Panc1 (cell line): Measurements from ENCODE around the gene ZNF823. TPM values are rescaled to one million over a fixed set of nuclear protein-coding genes. Genes with fewer than 3 reads are reported as not detected.
"Not testable (repeated sequence)": the region's sequence is repeated elsewhere in the genome, so short reads cannot be mapped to it uniquely, and the experiment has no call there.

Experiments used
- ATAC-seq: fragments of 200-7000 bp; cut with Tn5 transposase; 2 replicates; pipeline ENCODE4 v1.9.1; 2020; ENCODE audit warnings: mild to moderate bottlenecking, moderate library complexity
- BruUV-seq: library from RNA; stranded (reverse); fragments of 400-500 nt; replicated peaks from 2 replicates; lab custom pipeline; 2021; lab: Mats Ljungman, UMichigan
- CTCF ChIA-PET: fragments of 300-600 bp; sonication (Branson Sonifier 250); formaldehyde crosslinking; loops from one replicate; lab custom pipeline; 2022; ENCODE audit warnings: antibody characterized with exemption; lab: Charles Lee
- POLR2A ChIA-PET: fragments of 300-600 bp; sonication (Branson Sonifier 250); formaldehyde crosslinking; loops from one replicate; lab custom pipeline; 2022; ENCODE audit warnings: antibody characterized with exemption; lab: Charles Lee
- DNase-seq: peaks from one replicate; pipeline ENCODE4 v3.0.0-alpha.2; 2010; ENCODE audit warnings: low read depth, low spot score
- H3K27ac ChIP-seq: 2 replicates; pipeline ENCODE4 v1.5.1; 2011; ENCODE audit warnings: mild to moderate bottlenecking, low read length, inconsistent platforms
- H3K27me3 ChIP-seq: fragments of 200-500 bp; sonication (Bioruptor generic); 2 replicates; pipeline ENCODE4 v1.6.0; 2014; ENCODE audit warnings: low read length, inconsistent platforms; ENCODE audit not compliant: control insufficient read depth, insufficient read depth
- H3K36me3 ChIP-seq: fragments of 200-500 bp; sonication (Bioruptor generic); 2 replicates; pipeline ENCODE4 v1.5.1; 2014; ENCODE audit warnings: inconsistent platforms, mild to moderate bottlenecking, low read length, moderate library complexity; ENCODE audit not compliant: control insufficient read depth, insufficient read depth
- H3K4me1 ChIP-seq: 2 replicates; pipeline ENCODE4 v1.5.1; 2011; ENCODE audit warnings: inconsistent platforms, mild to moderate bottlenecking, low read length, moderate library complexity; ENCODE audit not compliant: control insufficient read depth, insufficient read depth
- H3K4me3 ChIP-seq, 2 experiments: 2 replicates each; pipeline ENCODE4 v1.5.1; 2011 to 2012; ENCODE audit warnings: low read depth in 2 of 2, low read length in 2 of 2, mild to moderate bottlenecking in 2 of 2, inconsistent platforms in 1 of 2, moderate library complexity in 1 of 2
- H3K9me3 ChIP-seq: fragments of 200-500 bp; sonication (Bioruptor generic); 2 replicates; pipeline ENCODE4 v1.5.1; 2014; ENCODE audit warnings: low read depth, mild to moderate bottlenecking, inconsistent platforms, low read length, moderate library complexity; ENCODE audit not compliant: control insufficient read depth, insufficient read depth
- CTCF ChIP-seq: fragments of 450-650 bp; IDR thresholded peaks from 2 replicates; pipeline ENCODE4 v1.5.1; 2017; ENCODE audit warnings: mild to moderate bottlenecking
- POLR2AphosphoS5 ChIP-seq: IDR thresholded peaks from 2 replicates; pipeline ENCODE4 v1.6.1; 2012; ENCODE audit warnings: mild to moderate bottlenecking, low read depth, low read length, moderate library complexity
- SIN3A ChIP-seq: IDR thresholded peaks from 2 replicates; pipeline ENCODE4 v1.6.1; 2012; ENCODE audit warnings: low read depth, mild to moderate bottlenecking, low read length, moderate library complexity, borderline replicate concordance; ENCODE audit not compliant: insufficient read depth
- TCF7L2 ChIP-seq: IDR thresholded peaks from 2 replicates; pipeline ENCODE4 v1.6.1; 2011; ENCODE audit warnings: mild to moderate bottlenecking, low read depth, low read length, inconsistent platforms
- in situ Hi-C: cut with HindIII; loops from 2 replicates; pipeline ENCODE4 v1.10.0; 2016; ENCODE audit warnings: low sequenced_read_pairs, low pct_unique_long_range_greater_than_20kb
- intact Hi-C: fragments of 100-400 bp; cut with micrococcal nuclease; formaldehyde crosslinking; loops from one replicate; pipeline ENCODE4 v1.10.0; 2022; ENCODE audit not compliant: unreplicated experiment
- total RNA-seq: library from RNA; stranded (reverse); gene quantifications from one replicate; pipeline ENCODE4 v1.2.1, GENCODE V29; 2021; ENCODE audit not compliant: unreplicated experiment
- TF ChIP-seq, protein P1 (sequence below), 2 experiments: IDR thresholded peaks; 2 replicates each; pipeline ENCODE4 v1.6.1; 2011 to 2012; ENCODE audit warnings: low read depth in 2 of 2, control low read depth in 1 of 2, low read length in 1 of 2, mild to moderate bottlenecking in 1 of 2, moderate library complexity in 1 of 2; ENCODE audit not compliant: insufficient read depth in 1 of 2

ZNF823 gene
- total RNA-seq, 1 experiment from 2014 or later, result 5.0 TPM

GRCh38 chr19:11678504-11678903 is 60.2 kb downstream of the ZNF823 start:
- H3K9me3 ChIP-seq, result peaks cover 5% of the 10 kb centered on the region; the same call in 1 of the 2 replicates
- in situ Hi-C loops (no loop called here), intact Hi-C loops (no loop called here)
- TF ChIP-seq CTCF (no peak), SIN3A (no peak), POLR2AphosphoS5 (no peak), TCF7L2 (no peak)
- TF ChIP-seq, protein P1, sequence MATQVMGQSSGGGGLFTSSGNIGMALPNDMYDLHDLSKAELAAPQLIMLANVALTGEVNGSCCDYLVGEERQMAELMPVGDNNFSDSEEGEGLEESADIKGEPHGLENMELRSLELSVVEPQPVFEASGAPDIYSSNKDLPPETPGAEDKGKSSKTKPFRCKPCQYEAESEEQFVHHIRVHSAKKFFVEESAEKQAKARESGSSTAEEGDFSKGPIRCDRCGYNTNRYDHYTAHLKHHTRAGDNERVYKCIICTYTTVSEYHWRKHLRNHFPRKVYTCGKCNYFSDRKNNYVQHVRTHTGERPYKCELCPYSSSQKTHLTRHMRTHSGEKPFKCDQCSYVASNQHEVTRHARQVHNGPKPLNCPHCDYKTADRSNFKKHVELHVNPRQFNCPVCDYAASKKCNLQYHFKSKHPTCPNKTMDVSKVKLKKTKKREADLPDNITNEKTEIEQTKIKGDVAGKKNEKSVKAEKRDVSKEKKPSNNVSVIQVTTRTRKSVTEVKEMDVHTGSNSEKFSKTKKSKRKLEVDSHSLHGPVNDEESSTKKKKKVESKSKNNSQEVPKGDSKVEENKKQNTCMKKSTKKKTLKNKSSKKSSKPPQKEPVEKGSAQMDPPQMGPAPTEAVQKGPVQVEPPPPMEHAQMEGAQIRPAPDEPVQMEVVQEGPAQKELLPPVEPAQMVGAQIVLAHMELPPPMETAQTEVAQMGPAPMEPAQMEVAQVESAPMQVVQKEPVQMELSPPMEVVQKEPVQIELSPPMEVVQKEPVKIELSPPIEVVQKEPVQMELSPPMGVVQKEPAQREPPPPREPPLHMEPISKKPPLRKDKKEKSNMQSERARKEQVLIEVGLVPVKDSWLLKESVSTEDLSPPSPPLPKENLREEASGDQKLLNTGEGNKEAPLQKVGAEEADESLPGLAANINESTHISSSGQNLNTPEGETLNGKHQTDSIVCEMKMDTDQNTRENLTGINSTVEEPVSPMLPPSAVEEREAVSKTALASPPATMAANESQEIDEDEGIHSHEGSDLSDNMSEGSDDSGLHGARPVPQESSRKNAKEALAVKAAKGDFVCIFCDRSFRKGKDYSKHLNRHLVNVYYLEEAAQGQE (IDR thresholded peaks at IDR 0.05; ENCODE audit: insufficient read depth in 1 of 2, low read depth in 2 of 2, low read length in 1 of 2), result no peak
- DNase-seq (no peak), ATAC-seq (no peak)
- BruUV-seq, result no TSS peak
- no peaks in the 10 kb centered on the region for H3K36me3 ChIP-seq
- POLR2A ChIA-PET, result no interaction called here
- no peak overlapping the region for H3K27ac ChIP-seq
- CTCF ChIA-PET, result no interaction called here
- H3K27me3 ChIP-seq, result no peaks in the 10 kb centered on the region
- no peaks in the 10 kb centered on the region for H3K4me1 ChIP-seq
- H3K4me3 ChIP-seq, result no peak overlapping the region

GRCh38 chr19:11676661-11677600 is 61.8 kb downstream of the ZNF823 start:
- H3K27me3 ChIP-seq, H3K36me3 ChIP-seq, DNase-seq, POLR2A ChIA-PET, H3K27ac ChIP-seq, intact Hi-C loops, ATAC-seq, H3K9me3 ChIP-seq, H3K4me1 ChIP-seq, in situ Hi-C loops, BruUV-seq, H3K4me3 ChIP-seq, CTCF ChIA-PET: not testable (repeated sequence)

- Histone ChIP-seq H3K36me3 (no peaks in the 10 kb centered on the region), H3K27me3 (no peaks in the 10 kb centered on the region), H3K4me1 (no peaks in the 10 kb centered on the region), H3K27ac (no peak overlapping the region), H3K9me3 (no peaks in the 10 kb centered on the region; the same call in 1 of the 2 replicates), H3K4me3 (no peak overlapping the region)
- no TSS peak for BruUV-seq
- TF ChIP-seq TCF7L2 (no peak), SIN3A (no peak), POLR2AphosphoS5 (no peak), CTCF (no peak)
- TF ChIP-seq, protein P1 (IDR thresholded peaks at IDR 0.05; ENCODE audit: insufficient read depth in 1 of 2, low read depth in 2 of 2, low read length in 1 of 2), result no peak
- intact Hi-C loops (no loop called here), in situ Hi-C loops (no loop called here)
- ChIA-PET POLR2A (no interaction called here), CTCF (no interaction called here)
- ATAC-seq (no peak), DNase-seq (no peak)
Measured at GRCh38 chr19:11675569-11675968, 63.2 kb downstream of the ZNF823 start.
